Measurements from ENCODE around the gene MYMX.

MYMX gene

GRCh38 chr6:44258325-44258863, 41.7 kb downstream of the MYMX start:
- ChIA-PET CTCF (interaction anchor here (1.0 to 4.3 kb wide), 4 partner anchors 10 to 78 kb away, joined by 3 to 54 read pairs (median 3); partner anchors contain the start of gene TMEM151B), POLR2A (no interaction called here)
- no peak for TF ChIP-seq CTCF (IDR thresholded peaks at IDR 0.05; ENCODE audit: insufficient read depth, low read length, missing control alignments)
- H3K4me3 ChIP-seq (ENCODE audit: low read depth, low read length), result no peak overlapping the region
- DNase-seq (ENCODE audit: low read depth, low spot score), result no peak

GRCh38 chr6:44258921-44259320, 42.2 kb downstream of the MYMX start:
- no peak for TF ChIP-seq CTCF (IDR thresholded peaks at IDR 0.05; ENCODE audit: insufficient read depth, low read length, missing control alignments)
- no peak for DNase-seq (ENCODE audit: low read depth, low spot score)
- ChIA-PET POLR2A (no interaction called here), CTCF (interaction anchor here (1.0 to 4.3 kb wide), 5 partner anchors 10 to 86 kb away, joined by 3 to 54 read pairs (median 3); partner anchors contain the start of gene TMEM151B)
- no peak overlapping the region for H3K4me3 ChIP-seq (ENCODE audit: low read depth, low read length)

- TF ChIP-seq CTCF (IDR thresholded peaks at IDR 0.05; ENCODE audit: insufficient read depth, low read length, missing control alignments), result no peak
- no peak overlapping the region for H3K4me3 ChIP-seq (ENCODE audit: low read depth, low read length)
- ChIA-PET POLR2A (no interaction called here), CTCF (interaction anchor here (1.0 kb wide), 1 partner anchor 87 kb away, joined by 3 read pairs; no protein-coding TSS in a partner anchor)
- no peak for DNase-seq (ENCODE audit: low read depth, low spot score)
Measured at GRCh38 chr6:44260011-44260410, 43.3 kb downstream of the MYMX start.

GRCh38 chr6:44260451-44261297, 43.9 kb downstream of the MYMX start:
- H3K4me3 ChIP-seq (ENCODE audit: low read depth, low read length), result no peak overlapping the region
- TF ChIP-seq CTCF (IDR thresholded peaks at IDR 0.05; ENCODE audit: insufficient read depth, low read length, missing control alignments), result no peak
- ChIA-PET CTCF (interaction anchor here (2.2 kb wide), 1 partner anchor 8 kb away, joined by 14 read pairs; no protein-coding TSS in a partner anchor), POLR2A (no interaction called here)
- no peak for DNase-seq (ENCODE audit: low read depth, low spot score)

GRCh38 chr6:44261581-44261980, 44.9 kb downstream of the MYMX start:
- no peak overlapping the region for H3K4me3 ChIP-seq (ENCODE audit: low read depth, low read length)
- TF ChIP-seq CTCF (IDR thresholded peaks at IDR 0.05; ENCODE audit: insufficient read depth, low read length, missing control alignments), result no peak
- ChIA-PET CTCF (interaction anchor here (0.6 to 2.2 kb wide), 10 partner anchors 9 to 89 kb away, joined by 3 to 14 read pairs (median 4); partner anchors contain the start of gene AARS2), POLR2A (interaction anchor here (1.7 kb wide), 1 partner anchor 15 kb away, joined by 6 read pairs; the partner anchor contains the start of gene HSP90AB1)
- no peak for DNase-seq (ENCODE audit: low read depth, low spot score)

All from AG04449 (cell line).